T-helper 2 cell treated with Interferon-gamma antibody and Interleukin-4, amounts not matched to agents 5 μg/mL and 100 μg/mL, for 36 hours (primary cell): ENCODE data around the gene MN1.
A peak's percentile ranks its signal among the peaks of the same experiment; 100 is the strongest.

Experiments used
- DNase-seq: peaks from one replicate; pipeline ENCODE4 v3.0.0; 2021; ENCODE audit warnings: low spot score
- H3K27ac Mint-ChIP-seq: one replicate; pipeline ENCODE4 v1.8.0; 2021; ENCODE audit warnings: mild to moderate bottlenecking, mixed read lengths
- H3K27me3 Mint-ChIP-seq: one replicate; pipeline ENCODE4 v1.8.0; 2021; ENCODE audit warnings: low read depth, mixed read lengths
- H3K36me3 Mint-ChIP-seq: one replicate; pipeline ENCODE4 v1.8.0; 2021; ENCODE audit warnings: low read depth, mixed read lengths
- H3K4me1 Mint-ChIP-seq: one replicate; pipeline ENCODE4 v1.8.0; 2021; ENCODE audit warnings: low read depth, mixed read lengths
- H3K4me3 Mint-ChIP-seq: one replicate; pipeline ENCODE4 v1.8.0; 2022; ENCODE audit warnings: mild to moderate bottlenecking, moderate library complexity, mixed read lengths
- H3K9me3 Mint-ChIP-seq: one replicate; pipeline ENCODE4 v1.8.0; 2021; ENCODE audit warnings: mixed read lengths

The MN1 gene

GRCh38 chr22:27801616-27802345 is at the start of gene MN1:
TSS of gene MN1 (minus strand) at chr22:27801756. CDS start at chr22:27800543, 1,213 bp downstream.
- Mint-ChIP-seq H3K27me3 (peaks cover 39% of the 10 kb centered on the region), H3K4me1 (peaks cover 2% of the 10 kb centered on the region), H3K9me3 (no peaks in the 10 kb centered on the region), H3K27ac (no peak within 1 kb of the TSS), H3K36me3 (no peaks in the 10 kb centered on the region), H3K4me3 (peak within 1 kb of the TSS; percentile 67)
- DNase-seq, result no peak

GRCh38 chr22:27850000-27850521 is 48.5 kb upstream of the MN1 start:
- peaks cover 9% of the 10 kb centered on the region for H3K4me1 Mint-ChIP-seq

GRCh38 chr22:27848005-27848404 is 46.4 kb upstream of the MN1 start:
- Mint-ChIP-seq H3K4me3 (no peak overlapping the region), H3K9me3 (no peaks in the 10 kb centered on the region), H3K27me3 (no peaks in the 10 kb centered on the region), H3K4me1 (peaks cover 9% of the 10 kb centered on the region), H3K27ac (no peak overlapping the region), H3K36me3 (peaks cover 36% of the 10 kb centered on the region)
- DNase-seq, result no peak

More at GRCh38 chr22:27850000-27850521, 48.5 kb upstream of the MN1 start:
- Mint-ChIP-seq H3K36me3 (peaks cover 49% of the 10 kb centered on the region), H3K4me3 (no peak overlapping the region), H3K27ac (no peak overlapping the region), H3K9me3 (no peaks in the 10 kb centered on the region), H3K27me3 (no peaks in the 10 kb centered on the region)
- DNase-seq, result no peak

GRCh38 chr22:27846910-27847309 is 45.4 kb upstream of the MN1 start:
- no peak overlapping the region for H3K4me3 Mint-ChIP-seq

GRCh38 chr22:27846248-27846757 is 44.7 kb upstream of the MN1 start:
- Mint-ChIP-seq H3K27me3 (no peaks in the 10 kb centered on the region), H3K36me3 (peaks cover 33% of the 10 kb centered on the region), H3K4me1 (peaks cover 7% of the 10 kb centered on the region), H3K9me3 (no peaks in the 10 kb centered on the region), H3K4me3 (no peak overlapping the region), H3K27ac (no peak overlapping the region)
- no peak for DNase-seq

More at GRCh38 chr22:27846910-27847309, 45.4 kb upstream of the MN1 start:
- no peak overlapping the region for H3K27ac Mint-ChIP-seq
- H3K36me3 Mint-ChIP-seq, result peaks cover 35% of the 10 kb centered on the region
- no peaks in the 10 kb centered on the region for H3K9me3 Mint-ChIP-seq
- no peak for DNase-seq
- H3K4me1 Mint-ChIP-seq, result peaks cover 7% of the 10 kb centered on the region
- no peaks in the 10 kb centered on the region for H3K27me3 Mint-ChIP-seq

- no peaks in the 10 kb centered on the region for H3K27me3 Mint-ChIP-seq
- peaks cover 29% of the 10 kb centered on the region for H3K36me3 Mint-ChIP-seq
- peaks cover 4% of the 10 kb centered on the region for H3K4me1 Mint-ChIP-seq
- DNase-seq, result no peak
- no peak overlapping the region for H3K27ac Mint-ChIP-seq
- no peaks in the 10 kb centered on the region for H3K9me3 Mint-ChIP-seq
- no peak overlapping the region for H3K4me3 Mint-ChIP-seq
Observed at GRCh38 chr22:27845644-27846043, 44.1 kb upstream of the MN1 start.

- H3K4me3 Mint-ChIP-seq, result no peak overlapping the region
- H3K9me3 Mint-ChIP-seq, result no peaks in the 10 kb centered on the region
- H3K36me3 Mint-ChIP-seq, result peaks cover 23% of the 10 kb centered on the region
- no peaks in the 10 kb centered on the region for H3K4me1 Mint-ChIP-seq
- no peak for DNase-seq
- no peaks in the 10 kb centered on the region for H3K27me3 Mint-ChIP-seq
- no peak overlapping the region for H3K27ac Mint-ChIP-seq
Observed at GRCh38 chr22:27844656-27845591, 43.4 kb upstream of the MN1 start.

GRCh38 chr22:27844256-27844655 is 42.7 kb upstream of the MN1 start:
- Mint-ChIP-seq H3K36me3 (peaks cover 17% of the 10 kb centered on the region), H3K4me3 (no peak overlapping the region), H3K9me3 (no peaks in the 10 kb centered on the region), H3K4me1 (no peaks in the 10 kb centered on the region), H3K27ac (no peak overlapping the region), H3K27me3 (no peaks in the 10 kb centered on the region)
- DNase-seq, result no peak

- Mint-ChIP-seq H3K4me3 (no peak overlapping the region), H3K27me3 (no peaks in the 10 kb centered on the region), H3K9me3 (no peaks in the 10 kb centered on the region), H3K4me1 (no peaks in the 10 kb centered on the region), H3K27ac (no peak overlapping the region), H3K36me3 (peaks cover 12% of the 10 kb centered on the region)
- DNase-seq, result no peak
Observed at GRCh38 chr22:27843441-27843840, 41.9 kb upstream of the MN1 start.

GRCh38 chr22:27842669-27843431 is 41.3 kb upstream of the MN1 start:
- H3K27ac Mint-ChIP-seq, result no peak overlapping the region
- H3K36me3 Mint-ChIP-seq, result peaks cover 7% of the 10 kb centered on the region
- peaks cover under 1% of the 10 kb centered on the region for H3K9me3 Mint-ChIP-seq
- H3K27me3 Mint-ChIP-seq, result no peaks in the 10 kb centered on the region
- H3K4me3 Mint-ChIP-seq, result no peak overlapping the region
- no peak for DNase-seq
- no peaks in the 10 kb centered on the region for H3K4me1 Mint-ChIP-seq

- H3K27ac Mint-ChIP-seq, result no peak overlapping the region
- H3K4me3 Mint-ChIP-seq, result no peak overlapping the region
- peaks cover 6% of the 10 kb centered on the region for H3K36me3 Mint-ChIP-seq
- H3K27me3 Mint-ChIP-seq, result no peaks in the 10 kb centered on the region
- H3K4me1 Mint-ChIP-seq, result no peaks in the 10 kb centered on the region
- no peak for DNase-seq
- H3K9me3 Mint-ChIP-seq, result peaks cover 4% of the 10 kb centered on the region
Observed at GRCh38 chr22:27842201-27842600, 40.6 kb upstream of the MN1 start.

- DNase-seq, result no peak
- H3K9me3 Mint-ChIP-seq, result peaks cover 4% of the 10 kb centered on the region
- no peaks in the 10 kb centered on the region for H3K4me1 Mint-ChIP-seq
- H3K36me3 Mint-ChIP-seq, result peaks cover 5% of the 10 kb centered on the region
- H3K27me3 Mint-ChIP-seq, result no peaks in the 10 kb centered on the region
- H3K27ac Mint-ChIP-seq, result no peak overlapping the region
- H3K4me3 Mint-ChIP-seq, result no peak overlapping the region
Observed at GRCh38 chr22:27840436-27840835, 38.9 kb upstream of the MN1 start.

GRCh38 chr22:27839057-27839660 is 37.6 kb upstream of the MN1 start:
- Mint-ChIP-seq H3K36me3 (peaks cover 5% of the 10 kb centered on the region), H3K4me3 (no peak overlapping the region), H3K9me3 (peaks cover 4% of the 10 kb centered on the region), H3K27ac (no peak overlapping the region), H3K4me1 (no peaks in the 10 kb centered on the region), H3K27me3 (no peaks in the 10 kb centered on the region)
- DNase-seq, result no peak
